ENCODE measurements around the gene TFR2.

- no peak for TF ChIP-seq CTCF (IDR thresholded peaks at IDR 0.05; ENCODE audit: insufficient read depth, low read length, poor library complexity, severe bottlenecking)
- TF ChIP-seq EZH2phosphoT487 (conservative IDR thresholded peaks at IDR 0.05; ENCODE audit: low read length): no peak
These were observed 14.7 kb downstream of the TFR2 start for GRCh38 chr7:100626530-100627237.

Data from SU-DHL-6 (cell line).